B cell (primary cell): ENCODE results near the gene TNP2. TPM values are rescaled to one million over a fixed set of nuclear protein-coding genes. Genes with fewer than 3 reads are reported as not detected.
A peak's percentile ranks its signal among the peaks of the same experiment; 100 is the strongest.

Experiments
- ATAC-seq: fragments of 200-7000 bp; cut with Tn5 transposase; one replicate; pipeline ENCODE4 v1.10.0; 2021; ENCODE audit warnings: low read depth, mild to moderate bottlenecking, moderate number of reproducible peaks, moderate library complexity
- CTCF ChIA-PET: fragments of 350-600 bp; sonication (Branson Sonifier 250); formaldehyde crosslinking; loops from one replicate; lab custom pipeline; 2021; ENCODE audit warnings: antibody characterized with exemption, inconsistent platforms; lab: Charles Lee
- POLR2A ChIA-PET: fragments of 350-600 bp; sonication (Branson Sonifier 250); formaldehyde crosslinking; loops from one replicate; lab custom pipeline; 2021; ENCODE audit warnings: antibody characterized with exemption; lab: Charles Lee
- DNase-seq: peaks from one replicate; pipeline ENCODE4 v3.0.0; 2013
- H2AFZ ChIP-seq: 2 replicates; pipeline ENCODE4 v1.6.1; 2012; ENCODE audit warnings: mild to moderate bottlenecking, low read depth, low read length; ENCODE audit not compliant: insufficient read depth, poor library complexity, severe bottlenecking
- H3K27ac ChIP-seq, 2 donors: 1 replicate in 1 of 2; 2 replicates in 1 of 2; pipeline ENCODE4 v1.5.1; 2012 to 2013; ENCODE audit warnings: low read length in 2 of 2, mild to moderate bottlenecking in 2 of 2, moderate library complexity in 1 of 2
- H3K27me3 ChIP-seq, 4 experiments: fragments of 200-600 bp in 1 of 4; sonication (generic) in 1 of 4; replicated peaks in 1 of 4; 1 replicate in 2 of 4; 2 replicates in 2 of 4; pipeline versions ENCODE4 v1.6.1 to v1.7.0; 2013 to 2016; ENCODE audit warnings: low read length in 3 of 4, mild to moderate bottlenecking in 2 of 4, mixed read lengths in 1 of 4, moderate library complexity in 1 of 4; ENCODE audit not compliant: insufficient read depth in 4 of 4, control insufficient read depth in 3 of 4; ENCODE audit errors: control extremely low read depth in 1 of 4
- H3K36me3 ChIP-seq, 2 experiments: replicated peaks in 1 of 2; 1 replicate in 1 of 2; 2 replicates in 1 of 2; pipeline versions ENCODE4 v1.6.1 to v1.7.1; 2013; ENCODE audit warnings: low read length in 1 of 2; ENCODE audit not compliant: insufficient read depth in 2 of 2, control insufficient read depth in 1 of 2; ENCODE audit errors: control extremely low read depth in 1 of 2, extremely low read depth in 1 of 2
- H3K4me1 ChIP-seq, 2 donors: fragments of 200-600 bp in 1 of 2; sonication (generic) in 1 of 2; 1 replicate in 1 of 2; 2 replicates in 1 of 2; pipeline versions ENCODE4 v1.5.1 to v1.6.1; 2013 to 2017; ENCODE audit warnings: low read length in 2 of 2; ENCODE audit not compliant: control insufficient read depth in 2 of 2, insufficient read depth in 2 of 2
- H3K4me2 ChIP-seq: replicated peaks from 2 replicates; pipeline ENCODE3; 2012; ENCODE audit warnings: mild to moderate bottlenecking, low read depth, low read length; ENCODE audit not compliant: poor library complexity, severe bottlenecking
- H3K4me3 ChIP-seq, 5 experiments: fragments of 200-600 bp in 1 of 5; sonication (generic) in 1 of 5; 1 replicate in 3 of 5; 2 replicates in 2 of 5; pipeline versions ENCODE4 v1.5.1 to v1.7.0; 2011 to 2016; ENCODE audit warnings: low read length in 4 of 5, mild to moderate bottlenecking in 4 of 5, low read depth in 2 of 5, control low read depth in 1 of 5, moderate library complexity in 1 of 5; ENCODE audit not compliant: insufficient read depth in 1 of 5; ENCODE audit errors: control extremely low read depth in 1 of 5, extremely low read depth in 1 of 5
- H3K79me2 ChIP-seq: fragments of 200-600 bp; sonication (generic); one replicate; pipeline ENCODE4 v1.6.0; 2016; ENCODE audit warnings: low read length; ENCODE audit not compliant: control insufficient read depth, insufficient read depth
- H3K9ac ChIP-seq: fragments of 200-600 bp; sonication (generic); 2 replicates; pipeline ENCODE4 v1.6.1; 2017; ENCODE audit warnings: mild to moderate bottlenecking, low read length, moderate library complexity
- H3K9me3 ChIP-seq, 3 donors: one replicate each; pipeline versions ENCODE4 v1.6.1 to v1.7.1; 2013; ENCODE audit warnings: low read length in 2 of 3; ENCODE audit not compliant: control insufficient read depth in 2 of 3, insufficient read depth in 1 of 3; ENCODE audit errors: control extremely low read depth in 1 of 3
- H4K20me1 ChIP-seq: 2 replicates; pipeline ENCODE4 v1.6.0; 2012; ENCODE audit warnings: mild to moderate bottlenecking, low read length; ENCODE audit not compliant: insufficient read depth, control insufficient read depth, poor library complexity, severe bottlenecking
- H3K27ac Mint-ChIP-seq: one replicate; pipeline ENCODE4 v1.8.0; 2021; ENCODE audit warnings: mixed read lengths
- H3K27me3 Mint-ChIP-seq: one replicate; pipeline ENCODE4 v1.8.0; 2021; ENCODE audit warnings: mixed read lengths
- H3K4me1 Mint-ChIP-seq: one replicate; pipeline ENCODE4 v1.8.0; 2021; ENCODE audit warnings: mixed read lengths
- H3K4me3 Mint-ChIP-seq: one replicate; pipeline ENCODE4 v1.8.0; 2021; ENCODE audit warnings: mixed read lengths
- H3K9me3 Mint-ChIP-seq: one replicate; pipeline ENCODE4 v1.8.0; 2022; ENCODE audit warnings: mixed read lengths; ENCODE audit not compliant: insufficient read depth
- EZH2 ChIP-seq: IDR thresholded peaks from 2 replicates; pipeline ENCODE4 v1.6.1; 2012; ENCODE audit warnings: borderline replicate concordance, low read depth, mild to moderate bottlenecking, moderate library complexity, low read length; ENCODE audit not compliant: insufficient read depth, poor library complexity, severe bottlenecking
- WGBS: methylation state at CpG from one replicate; pipeline ENCODE4 v1.1.5; 2013; ENCODE audit warnings: missing lambda C conversion rate; ENCODE audit not compliant: insufficient coverage; 5-methylcytosine and 5-hydroxymethylcytosine counted together
- intact Hi-C: fragments of 100-400 bp; cut with micrococcal nuclease; formaldehyde crosslinking; loops from one replicate; pipeline ENCODE4 v1.10.0; 2022
- polyA plus RNA-seq: library from polyadenylated mRNA; depleted of rRNA; stranded (reverse); fragments of >200 nt; gene quantifications from 2 replicates; pipeline ENCODE4 v1.2.3, GENCODE V29; 2012
- small RNA-seq: library from RNA; depleted of rRNA; stranded (forward); fragments of <200 nt; gene quantifications from one replicate; pipeline ENCODE3, GENCODE V24; 2012; ENCODE audit warnings: low replicate concordance, low read depth; ENCODE audit not compliant: insufficient read length
- total RNA-seq, 2 donors: library from RNA; stranded (reverse); fragments of 120-200 nt in 1 of 2; gene quantifications; 1 replicate in 1 of 2; 2 replicates in 1 of 2; pipeline versions ENCODE4 v1.2.3 to v1.2.4, GENCODE V29; 2013 to 2022
- TF ChIP-seq, protein P1 (sequence below): fragments of 200-600 bp; IDR thresholded peaks from one replicate; pipeline ENCODE4 v1.8.0; 2022; ENCODE audit warnings: antibody characterized with exemption, mild to moderate bottlenecking

TNP2 gene
- total and polyA plus RNA-seq, 2 donors (not counting 1 experiment from before 2014, with no cell fraction given), result not detected

DNA sequence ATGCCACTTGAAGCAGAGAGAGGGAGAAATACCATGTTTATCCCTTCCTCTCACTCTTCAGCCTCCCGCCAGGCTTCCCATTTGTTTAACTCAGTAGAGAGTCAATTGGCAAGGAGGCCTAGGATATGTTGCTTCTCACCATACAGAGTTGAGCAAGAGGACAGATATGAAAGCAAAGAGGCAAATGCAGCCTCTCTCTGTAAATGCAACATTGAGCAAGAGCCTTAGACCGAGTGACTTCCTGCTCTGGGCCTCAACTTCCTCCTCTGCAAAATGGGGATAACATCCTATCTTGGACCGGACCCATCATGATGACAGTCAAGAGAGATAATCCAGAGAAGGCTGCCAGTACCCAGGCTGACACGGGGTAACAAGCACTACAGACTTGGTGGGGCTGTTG is 49.9 kb downstream of the TNP2 start:
- H3K27me3 ChIP-seq, result no peaks in the 10 kb centered on the region
- intact Hi-C loops, result no loop called here
- H4K20me1 ChIP-seq, result no peaks in the 10 kb centered on the region
- POLR2A ChIA-PET, result no interaction called here
- no peak overlapping the region for H3K9ac ChIP-seq
- Mint-ChIP-seq H3K27ac (no peak overlapping the region), H3K27me3 (no peaks in the 10 kb centered on the region), H3K9me3 (peaks cover 11% of the 10 kb centered on the region), H3K4me1 (peaks cover 9% of the 10 kb centered on the region), H3K4me3 (no peak overlapping the region)
- no peak overlapping the region for H3K4me3 ChIP-seq
- no peaks in the 10 kb centered on the region for H3K36me3 ChIP-seq
- DNase-seq, result no peak
- H3K9me3 ChIP-seq, result peaks cover 0 to 32% (median 13%) of the 10 kb centered on the region in 3 donors
- H3K4me2 ChIP-seq, result no peak overlapping the region
- no peak overlapping the region for H3K27ac ChIP-seq
- ATAC-seq, result no peak
- WGBS, result 65% methylated on average over 2 of the region's 4 CpGs
- H3K4me1 ChIP-seq, result peaks cover 11 to 16% of the 10 kb centered on the region in 2 donors
- no peaks in the 10 kb centered on the region for H3K79me2 ChIP-seq
- CTCF ChIA-PET, result interaction anchor here (1.1 to 1.4 kb wide), 2 partner anchors 33 to 35 kb away, joined by 3 to 5 read pairs; no protein-coding TSS in a partner anchor
- no peak overlapping the region for H2AFZ ChIP-seq
- TF ChIP-seq, protein P1, sequence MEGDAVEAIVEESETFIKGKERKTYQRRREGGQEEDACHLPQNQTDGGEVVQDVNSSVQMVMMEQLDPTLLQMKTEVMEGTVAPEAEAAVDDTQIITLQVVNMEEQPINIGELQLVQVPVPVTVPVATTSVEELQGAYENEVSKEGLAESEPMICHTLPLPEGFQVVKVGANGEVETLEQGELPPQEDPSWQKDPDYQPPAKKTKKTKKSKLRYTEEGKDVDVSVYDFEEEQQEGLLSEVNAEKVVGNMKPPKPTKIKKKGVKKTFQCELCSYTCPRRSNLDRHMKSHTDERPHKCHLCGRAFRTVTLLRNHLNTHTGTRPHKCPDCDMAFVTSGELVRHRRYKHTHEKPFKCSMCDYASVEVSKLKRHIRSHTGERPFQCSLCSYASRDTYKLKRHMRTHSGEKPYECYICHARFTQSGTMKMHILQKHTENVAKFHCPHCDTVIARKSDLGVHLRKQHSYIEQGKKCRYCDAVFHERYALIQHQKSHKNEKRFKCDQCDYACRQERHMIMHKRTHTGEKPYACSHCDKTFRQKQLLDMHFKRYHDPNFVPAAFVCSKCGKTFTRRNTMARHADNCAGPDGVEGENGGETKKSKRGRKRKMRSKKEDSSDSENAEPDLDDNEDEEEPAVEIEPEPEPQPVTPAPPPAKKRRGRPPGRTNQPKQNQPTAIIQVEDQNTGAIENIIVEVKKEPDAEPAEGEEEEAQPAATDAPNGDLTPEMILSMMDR, result no peak
- TF ChIP-seq EZH2, result no peak

DNA sequence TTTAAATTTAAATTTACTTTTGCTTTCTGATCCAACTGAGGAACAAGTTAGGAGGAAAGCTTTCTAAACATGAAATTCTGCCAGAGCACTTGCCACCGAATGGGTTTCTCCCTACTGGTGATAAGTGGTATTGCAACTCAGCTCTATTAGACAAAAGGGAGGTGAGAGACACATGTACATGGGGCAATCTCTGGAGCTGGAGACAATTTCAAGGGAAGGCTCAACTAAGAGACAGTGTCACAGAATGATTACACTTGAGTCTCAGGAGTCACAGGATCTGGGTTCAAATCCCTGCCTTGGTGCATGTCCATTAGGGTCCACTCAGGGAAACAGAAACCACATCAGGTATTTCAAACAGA is 50.5 kb downstream of the TNP2 start:
- Mint-ChIP-seq H3K9me3 (peaks cover 11% of the 10 kb centered on the region), H3K4me3 (no peak overlapping the region), H3K4me1 (peaks cover 5% of the 10 kb centered on the region), H3K27me3 (no peaks in the 10 kb centered on the region), H3K27ac (no peak overlapping the region)
- Histone ChIP-seq H3K27ac (no peak overlapping the region), H3K36me3 (no peaks in the 10 kb centered on the region), H3K27me3 (no peaks in the 10 kb centered on the region), H3K4me3 (no peak overlapping the region), H2AFZ (no peak overlapping the region), H3K79me2 (no peaks in the 10 kb centered on the region), H3K9ac (no peak overlapping the region), H3K4me2 (no peak overlapping the region), H3K4me1 (peaks cover 5 to 10% of the 10 kb centered on the region in 2 donors), H3K9me3 (peaks cover 0 to 32% (median 13%) of the 10 kb centered on the region in 3 donors), H4K20me1 (no peaks in the 10 kb centered on the region)
- ChIA-PET CTCF (interaction anchor here (1.1 to 1.5 kb wide), 4 partner anchors 33 to 152 kb away, joined by 3 to 5 read pairs (median 4); no protein-coding TSS in a partner anchor), POLR2A (interaction anchor here (1.0 kb wide), 1 partner anchor 13 kb away, joined by 3 read pairs; no protein-coding TSS in a partner anchor)
- ATAC-seq (no peak), DNase-seq (no peak)
- no peak for TF ChIP-seq EZH2
- TF ChIP-seq, protein P1, result peak; percentile 42
- intact Hi-C loops, result no loop called here
- 100% methylated on average over 1 of the region's 1 CpG for WGBS

Small RNA genes lying within 50 kb of the gene (small RNA-seq; reads per million reads assigned to genes)
- gene MIR548H2 (not detected), gene RF00019 (not detected), gene RF00554 (not detected)

Other genes starting within 250 kb of the TNP2 start
- gene SOCS1, start 13.1 kb downstream of the TNP2 start, total RNA-seq, result 107 TPM in 2 replicates
- 21.9 and 29.7 TPM in 2 replicates for gene SOCS1, start 13.1 kb downstream of the TNP2 start, polyA plus RNA-seq
- gene PRM3, start 4.3 kb upstream of the TNP2 start, total RNA-seq, result not detected in 2 replicates
- not detected in 2 replicates for gene PRM3, start 4.3 kb upstream of the TNP2 start, polyA plus RNA-seq
- gene PRM2, start 7.2 kb upstream of the TNP2 start, total RNA-seq, result not detected in 2 replicates
- not detected in 2 replicates for gene PRM2, start 7.2 kb upstream of the TNP2 start, polyA plus RNA-seq
- not detected in 2 replicates for gene PRM1, start 12.0 kb upstream of the TNP2 start, total RNA-seq
- gene PRM1, start 12.0 kb upstream of the TNP2 start, polyA plus RNA-seq, result not detected in 2 replicates
- 25.5 and 27.0 TPM in 2 replicates for gene RMI2, start 76.1 kb upstream of the TNP2 start, total RNA-seq
- gene RMI2, start 76.1 kb upstream of the TNP2 start, polyA plus RNA-seq, result 2.2 and 2.3 TPM in 2 replicates